NCI-H748 treated with DMSO at 0.1 percent for 48 hours (cell line): ENCODE results near the gene ACTR5.
A peak's percentile ranks its signal among the peaks of the same experiment; 100 is the strongest.
"Not testable (repeated sequence)": the region's sequence is repeated elsewhere in the genome, so short reads cannot be mapped to it uniquely, and the experiment has no call there.

Experiments
- DNase-seq: peaks from one replicate; lab custom pipeline; 2025; lab: John Stamatoyannopoulos, UW

Gene ACTR5

DNA sequence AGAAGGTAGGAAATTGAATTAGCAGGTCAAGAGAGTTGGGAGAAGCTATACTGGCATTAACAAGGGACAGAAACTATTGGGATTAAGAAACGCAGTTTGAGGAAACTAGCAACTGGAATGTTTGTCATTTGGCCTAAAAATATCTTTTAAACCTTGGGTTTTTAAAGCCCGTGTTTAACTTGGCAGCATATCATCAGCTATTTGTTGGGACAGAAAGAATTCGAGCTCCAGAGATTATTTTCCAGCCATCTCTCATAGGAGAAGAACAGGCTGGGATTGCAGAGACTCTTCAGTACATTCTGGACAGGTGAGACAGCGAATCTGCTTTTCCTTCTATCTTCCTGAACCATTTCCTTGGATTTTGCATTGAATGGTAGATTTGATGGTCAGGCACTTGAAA lies 17.8 kb downstream of the ACTR5 start:
- no peak for DNase-seq

DNA sequence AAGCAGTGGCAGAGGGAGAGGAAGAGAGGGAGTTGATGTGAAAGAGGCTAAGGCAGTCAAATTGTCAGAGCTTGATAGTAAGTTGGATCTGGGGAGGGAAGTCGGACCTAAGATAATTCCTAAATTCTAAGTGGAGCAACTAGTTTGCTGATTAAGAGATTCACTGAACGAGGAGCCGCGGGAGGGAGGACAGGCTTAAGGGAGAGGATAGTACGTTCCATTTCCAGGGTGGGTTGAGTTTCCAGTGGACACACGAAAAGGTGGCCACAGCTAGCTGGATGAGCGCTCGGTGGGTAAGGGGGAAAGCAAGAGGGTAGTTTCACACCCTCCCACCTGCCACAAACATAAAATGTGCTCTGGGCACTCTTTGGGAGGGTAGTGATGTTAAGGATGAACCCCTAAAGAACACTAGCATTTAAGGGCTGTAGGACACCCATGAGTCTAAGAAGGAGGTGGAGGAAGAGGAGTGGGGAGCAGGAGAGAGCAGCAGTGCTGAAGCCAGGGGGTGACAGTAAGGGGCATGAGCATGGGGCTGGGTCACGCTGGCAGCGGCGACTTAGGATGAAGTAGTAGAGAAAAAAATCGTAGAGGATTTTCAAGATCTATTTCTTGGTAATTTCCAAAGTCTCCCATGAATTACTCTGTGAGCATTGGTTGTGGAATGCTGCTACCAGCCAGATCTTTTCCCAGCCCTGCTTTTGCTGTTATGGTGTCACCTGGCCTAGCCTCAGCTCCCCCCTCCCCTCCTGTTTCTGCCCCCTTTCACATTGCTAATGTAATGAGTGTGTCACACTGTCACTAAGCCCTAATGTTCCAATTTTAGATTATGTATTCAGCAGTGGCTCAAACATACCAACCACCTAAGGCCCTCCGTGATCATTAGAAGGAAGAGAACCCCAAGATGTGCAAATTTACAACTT lies 21.4 kb downstream of the ACTR5 start:
- DNase-seq, result no peak

DNA sequence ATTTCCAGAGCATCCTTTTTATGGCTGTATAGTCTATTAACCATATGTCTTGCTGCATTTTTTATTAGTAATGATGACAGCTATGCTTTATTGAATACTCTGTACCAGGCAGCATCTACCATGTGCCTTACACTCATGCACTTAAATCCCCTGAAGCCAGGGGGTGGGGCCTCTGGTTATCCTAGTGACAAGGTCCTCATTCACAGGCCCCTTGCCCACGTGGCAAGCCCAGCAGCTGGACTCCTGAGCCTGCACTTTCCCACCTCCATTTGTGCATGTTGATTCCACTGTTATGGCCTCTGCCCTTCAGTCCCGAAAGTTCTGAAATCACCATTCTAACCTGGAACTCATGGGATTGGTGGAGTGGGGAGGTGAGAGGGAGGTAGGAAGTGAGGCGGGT lies 22.3 kb downstream of the ACTR5 start:
- DNase-seq, result no peak

DNA sequence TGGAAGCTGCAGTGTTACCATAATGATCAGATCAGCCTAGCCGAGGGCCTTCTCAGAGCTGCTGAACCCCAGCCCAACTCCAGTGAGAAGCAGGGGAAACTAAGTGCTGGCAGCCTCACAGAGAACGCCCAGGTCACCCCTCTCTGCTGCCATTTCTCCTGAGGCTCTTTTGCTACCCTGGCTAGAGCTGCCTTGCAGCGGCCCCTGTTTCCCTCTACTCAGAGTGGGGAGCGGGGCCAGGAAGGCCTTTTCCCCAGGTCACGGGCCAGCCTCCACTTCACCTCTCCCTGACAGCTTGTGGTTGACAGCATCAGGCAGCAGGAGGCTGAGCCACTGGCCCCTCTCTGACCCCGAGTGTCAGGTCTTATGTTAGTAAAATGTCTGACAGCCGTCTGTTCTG lies 22.7 kb downstream of the ACTR5 start:
- DNase-seq, result no peak

DNA sequence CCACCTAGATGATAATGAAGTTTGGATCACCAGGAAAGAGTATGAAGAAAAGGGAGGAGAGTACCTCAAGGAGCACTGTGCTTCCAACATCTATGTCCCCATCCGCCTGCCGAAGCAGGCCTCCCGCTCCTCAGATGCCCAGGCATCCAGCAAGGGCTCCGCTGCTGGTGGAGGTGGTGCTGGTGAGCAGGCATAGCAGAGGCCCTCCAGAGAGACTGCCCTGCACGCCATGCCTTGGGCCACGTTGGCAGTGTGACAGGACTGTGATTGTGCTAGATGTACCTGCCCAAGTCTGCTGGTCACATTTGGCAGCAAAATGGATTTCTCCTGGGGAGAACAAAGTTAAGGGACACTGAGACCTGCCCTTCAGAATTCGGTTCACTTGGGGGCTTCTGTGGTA lies 23.4 kb downstream of the ACTR5 start:
- DNase-seq, result no peak

DNA sequence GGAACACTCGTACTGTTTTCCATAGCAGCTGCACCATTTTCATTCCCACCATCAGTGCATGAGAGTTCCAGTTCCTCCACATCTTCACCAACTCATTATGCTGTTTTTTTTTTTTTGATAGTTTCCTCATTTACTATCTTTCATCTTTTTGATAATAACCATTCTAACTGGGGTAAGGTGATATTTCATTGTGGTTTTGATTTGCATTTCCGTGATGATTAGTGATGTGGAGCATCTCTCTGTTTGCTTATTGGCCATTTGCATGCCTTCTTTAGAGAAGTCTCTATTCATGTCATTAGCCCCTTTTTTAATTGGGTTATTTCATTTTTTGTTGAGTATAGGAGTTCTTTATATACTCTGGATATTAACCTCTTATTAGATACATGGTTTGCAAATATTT lies 25.9 kb downstream of the ACTR5 start:
- DNase-seq, result no peak

DNA sequence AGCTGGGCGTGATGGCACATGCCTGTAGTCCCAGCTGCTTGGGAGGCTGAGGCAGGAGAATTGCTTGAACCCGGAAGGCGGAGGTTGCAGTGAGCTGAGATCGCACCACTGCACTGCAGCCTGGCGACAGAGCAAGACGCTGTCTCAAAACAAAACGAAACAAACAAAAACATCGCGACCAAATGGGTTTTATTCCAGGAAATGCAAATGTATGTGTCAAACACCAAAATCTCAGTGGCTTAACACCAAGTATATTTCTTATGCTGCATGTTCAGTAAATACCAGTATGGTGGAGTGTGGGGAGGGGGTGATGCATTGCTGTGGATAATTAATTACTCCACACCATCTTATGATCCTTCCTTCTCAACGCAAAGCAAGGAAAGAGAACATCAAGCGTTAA lies 28.1 kb downstream of the ACTR5 start:
- no peak for DNase-seq

DNA sequence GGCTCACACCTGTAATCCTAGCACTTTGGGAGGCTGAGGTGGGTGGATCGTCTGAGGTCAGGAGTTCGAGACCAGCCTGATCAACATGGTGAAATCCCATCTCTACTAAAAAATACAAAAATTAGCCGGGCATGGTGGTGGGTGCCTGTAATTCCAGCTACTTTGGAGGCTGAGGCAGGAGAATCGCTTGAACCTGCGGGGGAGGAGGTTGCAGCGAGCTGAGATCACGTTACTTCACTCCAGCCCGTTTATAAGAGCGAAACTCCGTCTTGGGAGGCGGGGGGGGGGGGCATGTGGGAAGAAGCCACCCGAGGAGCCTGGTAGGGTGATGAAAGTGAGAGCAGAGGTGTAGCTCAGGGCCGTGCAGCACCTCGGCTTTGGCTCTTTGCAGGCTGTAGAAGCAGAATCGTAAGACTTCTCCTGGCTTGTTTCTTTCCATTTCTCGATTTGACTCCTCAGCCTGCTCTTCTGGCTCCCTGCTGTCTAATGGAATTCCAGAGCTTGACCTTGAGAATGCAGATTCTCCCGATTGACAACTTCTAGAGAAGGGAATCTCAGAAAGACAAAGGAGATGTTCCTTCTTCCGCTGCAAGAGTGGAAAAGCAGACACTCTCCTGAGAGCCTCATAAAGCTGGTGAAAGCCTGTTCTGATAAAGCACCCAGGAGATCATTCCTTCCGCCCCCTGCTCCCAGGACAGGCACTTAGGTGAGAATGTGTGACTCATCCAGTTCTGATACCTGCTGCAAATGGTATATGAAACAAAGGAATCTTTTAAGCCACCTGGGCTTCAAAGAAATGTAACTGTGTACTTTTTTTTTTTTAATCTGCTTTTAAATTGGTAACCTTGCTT lies 31.2 kb downstream of the ACTR5 start:
- no peak for DNase-seq

DNA sequence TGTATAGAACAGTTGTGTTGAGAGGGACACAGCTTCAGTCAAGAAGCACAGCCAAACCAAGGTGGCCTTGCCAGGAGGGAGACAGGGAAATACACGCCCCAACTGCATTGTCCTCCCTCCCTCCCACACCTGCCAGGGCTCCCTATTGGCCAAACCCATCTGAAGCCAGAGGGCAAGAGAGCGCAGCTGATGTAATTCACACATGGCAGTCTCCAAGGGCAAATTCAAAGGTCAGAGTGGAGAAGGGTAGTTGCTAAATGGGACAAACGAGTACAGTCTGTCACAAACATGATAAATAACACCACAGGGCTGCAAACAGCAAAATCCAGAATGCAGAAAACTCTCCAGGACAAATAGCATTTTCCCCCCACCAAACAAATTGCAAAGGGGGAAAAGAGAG lies 34.0 kb downstream of the ACTR5 start:
- no peak for DNase-seq

DNA sequence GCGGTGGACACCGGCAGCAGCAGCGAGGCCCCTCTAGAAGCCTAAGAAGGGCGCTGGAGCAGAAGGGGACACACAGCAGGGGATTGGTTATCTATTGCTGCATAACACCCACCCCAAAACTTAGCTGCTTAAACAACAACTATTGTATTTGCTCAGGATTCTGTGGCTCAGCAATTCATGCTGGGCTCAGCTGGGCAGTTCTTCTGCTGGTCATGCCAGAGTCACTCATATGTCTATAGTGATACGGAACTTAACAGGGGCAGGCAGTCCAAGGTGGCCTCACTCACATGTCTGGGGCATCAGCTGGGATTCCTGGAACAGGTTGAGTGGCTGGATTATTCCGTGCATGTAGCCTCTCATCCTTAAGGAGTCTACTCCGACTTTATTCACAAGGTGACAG lies 39.6 kb downstream of the ACTR5 start:
- DNase-seq, result no peak

DNA sequence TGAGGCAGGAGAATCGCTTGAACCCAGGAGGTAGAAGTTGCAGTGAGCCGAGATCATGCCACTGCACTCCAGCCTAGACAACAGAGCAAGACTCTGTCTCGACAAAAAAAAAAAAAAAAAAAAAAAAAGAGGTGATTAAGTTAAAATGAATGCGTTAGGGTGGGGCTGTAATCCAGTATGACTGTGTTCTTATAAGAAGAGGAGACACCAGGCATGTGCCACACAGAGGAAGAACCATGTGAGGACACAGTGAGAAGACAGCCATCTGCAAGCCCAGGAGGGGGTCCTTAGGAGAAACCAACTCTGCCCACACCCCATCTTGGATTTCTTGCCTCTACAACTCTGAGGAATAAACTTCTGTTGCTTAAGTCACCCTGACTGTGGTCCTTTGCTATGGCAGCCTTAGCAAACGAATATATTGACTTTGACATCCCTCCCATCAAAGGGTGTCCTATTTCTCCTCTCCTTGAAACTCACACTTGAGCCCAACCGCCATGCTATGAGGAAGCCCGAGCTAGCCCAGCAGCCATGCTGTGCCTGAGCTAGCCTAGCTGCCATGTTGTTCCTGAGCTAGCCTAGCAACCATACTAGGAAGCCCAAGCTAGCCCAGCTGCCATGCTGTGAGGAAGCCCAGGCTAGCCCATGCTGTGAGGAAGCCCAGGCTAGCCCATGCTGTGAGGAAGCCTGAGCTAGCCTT lies 41.4 kb downstream of the ACTR5 start:
- DNase-seq, result no peak

DNA sequence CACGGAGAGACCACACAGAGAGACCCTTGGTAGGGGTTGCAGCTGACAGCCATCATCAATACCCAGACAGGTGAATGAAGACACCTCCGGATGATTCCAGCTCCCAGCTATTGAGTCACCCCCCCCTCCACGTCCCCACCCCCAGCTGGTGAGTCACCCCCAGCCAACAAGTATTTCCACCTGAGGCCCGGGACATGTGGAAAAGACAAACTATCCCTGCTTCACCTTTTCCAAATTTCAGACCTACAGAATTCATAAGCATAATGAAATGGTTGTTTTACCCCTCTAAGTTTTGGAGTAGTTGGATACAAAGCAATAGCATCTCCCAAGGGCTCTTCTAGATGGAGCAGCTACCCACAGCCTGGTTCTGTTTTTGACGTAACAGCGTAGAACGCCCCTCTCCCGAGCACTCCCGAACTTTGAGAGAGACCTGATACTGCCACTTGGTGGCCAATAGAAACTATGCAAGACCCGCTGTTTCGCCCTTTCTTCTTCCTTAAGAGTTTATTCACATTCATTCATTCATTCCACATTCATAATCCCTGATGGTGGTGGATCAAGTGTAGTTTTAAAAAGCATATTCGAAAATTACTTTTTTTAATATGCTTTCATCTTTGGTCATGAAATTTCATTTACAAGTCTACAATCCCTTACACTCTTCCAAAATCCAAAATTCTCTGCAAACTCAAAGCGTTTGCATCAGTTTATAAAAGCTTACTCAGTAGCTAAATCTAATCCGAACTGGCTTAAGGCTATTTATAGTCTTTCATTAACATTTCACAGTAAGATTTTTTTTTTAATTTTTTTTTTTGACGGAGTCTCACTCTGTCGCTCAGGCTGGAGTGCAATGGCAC lies 42.2 kb downstream of the ACTR5 start:
- peak; percentile 24 for DNase-seq

DNA sequence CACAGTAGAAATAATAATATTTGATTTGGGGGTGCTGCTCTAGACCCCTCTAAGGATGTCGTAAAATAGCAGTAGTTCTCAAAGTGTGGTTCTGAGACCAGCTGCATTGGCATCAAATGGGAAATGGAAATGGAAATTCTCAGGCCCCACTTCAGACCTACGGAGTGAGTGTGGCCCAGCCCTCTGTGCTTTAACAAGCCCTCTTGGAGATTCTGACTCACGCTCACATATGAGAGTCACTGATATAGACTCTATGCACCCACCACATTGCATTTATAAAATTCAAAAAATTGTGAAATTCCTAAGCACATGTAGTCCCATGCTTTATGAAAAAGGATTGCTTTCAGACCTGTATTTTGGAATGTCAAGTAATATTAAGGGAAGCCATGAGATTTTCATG lies 43.0 kb downstream of the ACTR5 start:
- no peak for DNase-seq

DNA sequence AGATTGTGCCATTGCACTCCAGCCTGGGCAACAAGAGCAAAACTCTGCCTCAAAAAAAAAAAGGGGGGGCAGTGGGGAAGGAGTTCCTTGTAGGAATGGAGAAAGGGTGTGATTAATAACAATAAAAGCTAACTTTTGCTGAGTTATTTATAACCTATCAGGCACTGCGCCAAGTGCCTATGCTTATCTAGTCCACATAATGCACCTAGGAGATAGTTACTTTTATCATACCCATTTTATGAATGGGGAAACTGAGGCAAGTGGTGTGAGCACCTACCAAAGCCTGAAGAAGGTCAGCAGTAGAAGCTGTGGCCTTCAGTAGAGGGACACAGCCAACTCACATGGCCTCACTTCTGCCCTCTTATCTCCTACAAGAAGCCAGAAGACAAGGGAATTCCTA lies 43.7 kb downstream of the ACTR5 start:
- no peak for DNase-seq

DNA sequence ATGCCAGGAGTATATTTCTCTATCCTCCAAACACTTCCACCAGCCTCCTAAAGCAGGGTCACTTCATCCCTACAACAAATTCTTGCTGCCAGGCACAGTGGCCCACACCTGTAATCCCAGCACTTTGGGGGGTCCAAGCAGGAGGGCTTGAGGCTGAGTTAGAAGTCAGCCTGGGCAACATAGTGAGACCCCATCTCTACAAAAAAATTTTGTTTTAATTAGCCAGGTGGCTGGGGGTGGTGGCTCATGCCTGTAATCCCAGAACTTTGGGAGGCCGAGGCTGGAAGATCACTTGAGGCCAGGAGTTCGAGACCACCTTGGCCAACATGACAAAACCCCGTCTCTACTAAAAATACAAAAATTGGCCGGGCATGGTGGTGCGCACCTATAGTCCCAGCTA lies 45.8 kb downstream of the ACTR5 start:
- DNase-seq, result not testable (repeated sequence)

DNA sequence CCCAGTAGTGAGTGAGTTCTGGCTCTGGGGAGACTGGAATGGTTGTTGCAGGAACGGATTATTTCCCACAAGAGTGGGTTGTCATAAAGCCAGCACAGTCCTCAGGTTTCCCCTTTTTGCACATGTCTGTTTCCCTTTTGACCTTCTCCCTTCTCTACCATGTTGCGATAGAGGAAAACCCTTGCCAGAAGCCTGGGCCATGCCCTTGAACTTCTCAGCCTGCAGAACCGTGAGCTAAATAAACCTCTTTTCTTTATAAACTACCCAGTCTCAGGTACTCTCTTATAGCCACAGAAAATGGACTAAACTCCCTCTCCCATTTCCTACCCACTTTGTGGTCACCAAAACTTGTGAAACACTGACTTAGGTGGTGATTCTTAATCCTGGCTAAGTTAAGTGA lies 50.0 kb downstream of the ACTR5 start:
- no peak for DNase-seq

DNA sequence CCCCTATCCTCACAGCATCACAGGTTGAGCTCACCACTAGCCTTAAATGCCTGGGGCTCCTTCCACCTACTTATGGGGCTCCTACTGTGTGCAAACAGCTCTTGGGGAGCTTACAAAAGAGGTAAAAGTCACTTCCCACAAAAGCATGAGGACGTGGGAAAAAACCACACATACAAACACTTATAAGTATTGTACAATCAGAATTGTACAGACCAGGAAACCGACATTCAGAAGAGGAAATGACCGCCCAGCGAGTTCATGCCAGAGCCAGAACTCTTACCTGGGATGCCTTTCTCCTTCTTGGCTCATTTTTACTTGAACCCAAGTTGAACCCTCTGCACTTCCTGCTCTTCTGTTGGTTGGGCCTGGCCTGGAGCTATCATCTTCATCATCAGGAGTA lies 50.9 kb downstream of the ACTR5 start:
- DNase-seq, result no peak

DNA sequence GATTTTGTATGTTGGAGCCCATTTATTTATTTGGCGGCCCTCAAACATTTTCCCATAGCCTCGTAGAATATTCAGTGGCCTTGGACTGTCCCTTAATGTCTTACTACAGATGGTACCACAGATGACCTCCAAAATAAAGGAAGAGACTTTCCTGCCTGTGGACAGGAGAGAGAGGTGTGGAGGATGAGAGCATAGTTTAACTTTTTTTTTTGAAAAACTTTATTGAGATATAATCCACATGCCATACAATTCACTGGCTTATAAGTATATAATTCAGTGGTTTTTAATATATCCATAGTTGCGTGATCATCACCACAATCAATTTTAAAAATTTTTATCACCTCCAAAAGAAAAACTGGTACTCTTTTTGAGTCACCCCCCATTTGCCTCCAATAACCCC lies 52.6 kb downstream of the ACTR5 start:
- DNase-seq, result no peak

DNA sequence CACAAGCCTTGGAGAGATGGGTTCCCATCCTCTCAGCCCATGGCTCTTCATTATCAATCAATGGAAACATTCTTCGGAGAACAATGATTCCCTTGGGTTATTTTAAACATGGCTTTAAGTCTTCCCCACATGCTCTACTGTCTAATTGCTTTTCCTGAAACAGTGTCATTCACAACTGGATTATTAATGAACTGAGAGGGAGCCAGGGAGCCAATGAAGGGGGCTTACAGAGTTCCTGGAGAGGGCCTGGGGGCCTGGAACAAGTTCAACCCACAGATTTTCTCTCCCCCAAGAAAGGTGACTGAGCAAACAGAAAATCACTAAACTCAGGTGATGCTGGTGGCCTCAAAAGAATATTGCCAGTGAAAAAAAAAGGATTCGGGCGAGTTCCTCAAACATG lies 56.0 kb downstream of the ACTR5 start:
- no peak for DNase-seq

DNA sequence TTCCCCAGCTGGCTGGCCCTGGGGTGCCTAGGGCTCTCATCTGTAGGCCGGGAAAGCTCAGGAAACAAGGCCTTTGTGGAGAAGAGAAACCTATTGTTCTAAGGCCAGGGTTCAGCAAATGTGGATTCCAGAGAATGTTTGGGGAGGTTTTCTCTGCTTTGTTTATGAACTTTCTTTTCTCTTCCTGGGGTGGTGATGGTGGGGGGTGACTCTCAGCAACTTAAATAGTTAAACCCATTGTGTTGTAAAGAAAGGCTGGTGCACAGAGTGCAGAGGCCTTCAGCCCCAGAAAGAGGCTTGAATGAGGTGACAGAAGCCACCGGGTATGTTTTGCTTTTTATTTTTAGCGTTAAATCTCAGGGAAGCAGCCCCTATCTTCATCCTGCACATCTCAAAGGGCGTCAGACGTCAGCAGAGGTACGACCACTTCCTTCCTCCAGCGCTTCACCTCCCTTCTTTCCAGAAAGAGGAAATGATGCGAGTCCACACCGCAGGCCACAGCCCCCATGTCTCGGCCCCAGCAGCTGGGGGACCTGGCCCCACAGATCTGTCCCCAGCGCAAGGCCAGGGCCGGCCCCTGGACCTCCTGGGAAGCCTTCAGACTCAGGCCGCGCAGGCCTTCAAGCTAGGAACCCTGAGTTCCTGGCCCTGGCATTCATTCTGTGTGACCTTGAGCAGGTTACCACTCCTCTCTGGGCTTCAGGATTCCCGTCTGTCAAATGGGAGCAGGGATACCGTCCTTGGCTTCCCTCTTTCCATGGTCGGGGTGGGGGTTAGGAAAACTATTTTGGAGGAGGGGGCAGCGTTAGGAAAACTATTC lies 56.6 kb downstream of the ACTR5 start:
- no peak for DNase-seq

DNA sequence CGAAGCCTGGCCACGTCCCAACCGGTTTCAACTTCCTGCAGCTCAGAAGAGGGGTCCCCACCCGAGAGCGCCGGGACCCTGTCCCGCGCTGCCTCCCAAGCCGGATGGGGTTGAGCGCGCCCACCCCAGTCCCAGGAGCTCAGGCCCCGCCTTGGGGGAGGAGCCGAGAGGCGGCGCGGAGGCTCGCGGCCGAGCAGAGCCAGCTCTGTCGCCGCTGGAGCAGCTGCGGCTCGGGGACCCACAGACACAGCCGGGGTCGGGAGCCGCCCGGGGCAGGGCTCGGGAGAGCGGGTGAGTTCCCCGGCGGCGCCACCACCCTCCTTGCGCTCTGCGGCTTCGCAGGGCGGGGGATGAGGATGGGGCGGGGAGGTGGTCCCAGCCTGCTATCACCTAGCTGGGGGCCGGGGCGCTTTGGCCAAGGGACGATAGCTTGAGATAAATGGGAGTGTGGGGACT lies 57.3 kb downstream of the ACTR5 start, which contains the start of gene PPP1R16B:
PPP1R16B (plus strand) TSS at position 196 of the 456 bp plus-strand sequence. CDS start 30,229 bp downstream, outside the sequence.
- peak; percentile 18 for DNase-seq
